ENCODE measurements around the gene ATP6AP1.

The ATP6AP1 gene

DNA sequence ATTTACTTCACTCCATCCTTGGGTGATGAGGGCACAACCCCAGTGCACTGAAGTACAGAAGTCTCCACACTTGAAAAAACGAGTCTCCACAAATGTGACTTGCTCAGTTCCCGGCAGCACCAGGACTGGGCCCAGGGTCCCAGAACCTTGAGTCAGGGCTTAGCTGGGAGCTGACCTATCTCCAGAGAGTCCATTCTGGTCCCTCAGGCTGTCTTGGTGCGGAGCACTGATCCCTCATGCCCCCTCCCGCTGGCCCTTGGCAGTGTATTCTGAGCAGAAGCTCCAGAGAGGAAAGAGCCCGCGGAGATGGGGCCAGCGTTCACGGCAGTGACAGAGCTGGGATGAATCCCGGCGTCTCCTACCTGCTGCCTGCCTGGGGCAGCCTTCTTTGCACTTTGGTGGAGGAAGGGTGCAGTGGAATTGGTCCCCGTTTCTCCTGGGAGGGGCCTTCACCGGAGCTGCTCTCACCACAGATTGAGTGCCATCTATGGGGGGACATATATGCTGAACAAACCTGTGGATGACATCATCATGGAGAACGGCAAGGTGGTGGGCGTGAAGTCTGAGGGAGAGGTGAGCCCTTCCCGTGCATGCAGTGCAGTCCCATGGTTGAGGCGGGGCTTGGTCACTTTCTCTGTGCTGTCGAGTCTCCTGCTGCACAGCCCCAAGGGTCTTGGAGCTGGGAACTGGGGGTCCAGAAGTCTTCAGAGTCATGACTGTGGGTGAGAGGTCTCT, 12.3 kb downstream of the ATP6AP1 start:
- peaks cover 5% of the 10 kb centered on the region for H3K79me1 ChIP-seq (ENCODE audit: low read length)
- no peak overlapping the region for H3K18ac ChIP-seq (ENCODE audit: low read length)
- DNase-seq = no peak
- H4K5ac ChIP-seq (ENCODE audit: low read length) = no peak overlapping the region
- no peak overlapping the region for H4K8ac ChIP-seq (ENCODE audit: low read depth, low read length)
- no peak overlapping the region for H3K23ac ChIP-seq (ENCODE audit: low read length)
- H3K27ac ChIP-seq (ENCODE audit: low read depth, low read length) = no peak overlapping the region
- H2BK15ac ChIP-seq (replicated peaks; ENCODE audit: low read depth) = no peak overlapping the region
- no peak overlapping the region for H2BK120ac ChIP-seq (ENCODE audit: low read depth, low read length)
- H3K4me1 ChIP-seq (ENCODE audit: control insufficient read depth, low read depth, low read length) = no peaks in the 10 kb centered on the region
- H3K9ac ChIP-seq (ENCODE audit: low read length) = no peak overlapping the region
- H3K4ac ChIP-seq (ENCODE audit: low read depth, low read length) = no peak overlapping the region
- peaks cover 17% of the 10 kb centered on the region for H3K79me2 ChIP-seq (ENCODE audit: control insufficient read depth, insufficient read depth, low read length)
- H3K27me3 ChIP-seq (ENCODE audit: insufficient read depth, low read length, poor library complexity) = no peaks in the 10 kb centered on the region
- H3K4me2 ChIP-seq (ENCODE audit: low read length) = no peak overlapping the region
- H3K56ac ChIP-seq (ENCODE audit: low read length) = no peak overlapping the region
- no CpG with 5 or more reads among the region's 17 CpGs for WGBS (ENCODE audit: extremely low coverage, insufficient coverage, low lambda C conversion rate)
- no peak overlapping the region for H2AK5ac ChIP-seq (ENCODE audit: low read length)
- H3K36me3 ChIP-seq (ENCODE audit: control insufficient read depth, insufficient read depth, low read length) = peaks cover 2% of the 10 kb centered on the region
- no peak overlapping the region for H2BK5ac ChIP-seq (ENCODE audit: low read length)
- H3K4me3 ChIP-seq (ENCODE audit: low read length) = no peak overlapping the region

DNA sequence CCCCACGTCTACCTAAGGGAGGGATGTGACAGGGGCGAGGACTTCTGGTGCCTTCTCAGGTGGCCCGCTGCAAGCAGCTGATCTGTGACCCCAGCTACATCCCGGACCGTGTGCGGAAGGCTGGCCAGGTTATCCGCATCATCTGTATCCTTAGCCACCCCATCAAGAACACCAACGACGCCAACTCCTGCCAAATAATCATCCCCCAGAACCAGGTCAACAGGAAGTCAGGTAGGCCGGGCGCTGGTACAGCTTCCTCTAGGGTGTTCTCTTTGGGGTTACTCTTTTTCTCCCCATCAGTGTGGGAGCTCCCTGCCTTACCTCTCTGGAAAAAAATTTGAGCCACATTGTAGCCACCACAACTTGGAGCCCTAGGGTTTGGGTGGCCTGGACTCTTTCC, 13.1 kb downstream of the ATP6AP1 start:
- Histone ChIP-seq H3K79me1 (ENCODE audit: low read length) (peaks cover 5% of the 10 kb centered on the region), H3K4me3 (ENCODE audit: low read length) (no peak overlapping the region), H3K4me2 (ENCODE audit: low read length) (no peak overlapping the region), H3K79me2 (ENCODE audit: control insufficient read depth, insufficient read depth, low read length) (peaks cover 17% of the 10 kb centered on the region), H2AK5ac (ENCODE audit: low read length) (no peak overlapping the region), H2BK15ac (replicated peaks; ENCODE audit: low read depth) (no peak overlapping the region), H3K27me3 (ENCODE audit: insufficient read depth, low read length, poor library complexity) (no peaks in the 10 kb centered on the region), H3K18ac (ENCODE audit: low read length) (no peak overlapping the region), H3K27ac (ENCODE audit: low read depth, low read length) (no peak overlapping the region), H3K4ac (ENCODE audit: low read depth, low read length) (no peak overlapping the region), H3K23ac (ENCODE audit: low read length) (no peak overlapping the region), H4K5ac (ENCODE audit: low read length) (no peak overlapping the region), H3K56ac (ENCODE audit: low read length) (no peak overlapping the region), H3K9ac (ENCODE audit: low read length) (no peak overlapping the region), H3K36me3 (ENCODE audit: control insufficient read depth, insufficient read depth, low read length) (peaks cover 2% of the 10 kb centered on the region), H3K4me1 (ENCODE audit: control insufficient read depth, low read depth, low read length) (no peaks in the 10 kb centered on the region), H2BK5ac (ENCODE audit: low read length) (no peak overlapping the region), H4K8ac (ENCODE audit: low read depth, low read length) (no peak overlapping the region), H2BK120ac (ENCODE audit: low read depth, low read length) (no peak overlapping the region)
- no CpG with 5 or more reads among the region's 11 CpGs for WGBS (ENCODE audit: extremely low coverage, insufficient coverage, low lambda C conversion rate)
- DNase-seq = no peak

DNA sequence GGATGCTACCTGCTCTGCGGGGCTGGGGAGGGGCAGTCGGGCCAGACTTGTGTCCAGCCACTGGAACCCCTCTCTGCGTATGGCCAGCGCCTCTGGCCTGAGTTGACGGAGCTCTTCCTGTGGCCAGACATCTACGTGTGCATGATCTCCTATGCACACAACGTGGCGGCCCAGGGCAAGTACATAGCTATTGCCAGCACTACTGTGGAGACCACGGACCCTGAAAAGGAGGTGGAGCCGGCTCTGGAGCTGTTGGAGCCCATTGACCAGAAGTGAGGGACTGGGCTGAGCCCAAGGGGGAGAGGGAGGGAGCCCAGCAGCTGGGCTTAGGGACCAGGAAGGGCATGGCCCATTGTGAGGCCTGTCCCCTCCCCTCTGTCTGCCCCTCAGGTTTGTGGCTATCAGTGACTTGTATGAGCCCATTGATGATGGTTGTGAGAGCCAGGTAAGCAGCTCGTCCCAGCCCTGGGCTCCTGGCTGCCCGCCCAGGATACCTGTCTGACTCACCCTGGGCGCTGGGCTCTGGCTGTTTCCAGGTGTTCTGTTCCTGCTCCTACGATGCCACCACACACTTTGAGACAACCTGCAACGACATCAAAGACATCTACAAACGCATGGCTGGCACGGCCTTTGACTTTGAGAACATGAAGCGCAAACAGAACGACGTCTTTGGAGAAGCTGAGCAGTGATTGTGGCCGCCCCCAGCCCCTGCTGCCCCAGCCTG, 13.7 kb downstream of the ATP6AP1 start:
- Histone ChIP-seq H3K79me1 (ENCODE audit: low read length) (peaks cover 5% of the 10 kb centered on the region), H3K79me2 (ENCODE audit: control insufficient read depth, insufficient read depth, low read length) (peaks cover 17% of the 10 kb centered on the region), H3K23ac (ENCODE audit: low read length) (no peak overlapping the region), H3K56ac (ENCODE audit: low read length) (no peak overlapping the region), H2BK5ac (ENCODE audit: low read length) (no peak overlapping the region), H3K27me3 (ENCODE audit: insufficient read depth, low read length, poor library complexity) (no peaks in the 10 kb centered on the region), H3K4me3 (ENCODE audit: low read length) (no peak overlapping the region), H4K8ac (ENCODE audit: low read depth, low read length) (no peak overlapping the region), H2BK15ac (replicated peaks; ENCODE audit: low read depth) (no peak overlapping the region), H3K4me1 (ENCODE audit: control insufficient read depth, low read depth, low read length) (no peaks in the 10 kb centered on the region), H3K27ac (ENCODE audit: low read depth, low read length) (no peak overlapping the region), H3K18ac (ENCODE audit: low read length) (no peak overlapping the region), H4K5ac (ENCODE audit: low read length) (no peak overlapping the region), H3K9ac (ENCODE audit: low read length) (no peak overlapping the region), H3K36me3 (ENCODE audit: control insufficient read depth, insufficient read depth, low read length) (peaks cover 2% of the 10 kb centered on the region), H3K4ac (ENCODE audit: low read depth, low read length) (no peak overlapping the region), H2AK5ac (ENCODE audit: low read length) (no peak overlapping the region), H3K4me2 (ENCODE audit: low read length) (no peak overlapping the region), H2BK120ac (ENCODE audit: low read depth, low read length) (no peak overlapping the region)
- no CpG with 5 or more reads among the region's 21 CpGs for WGBS (ENCODE audit: extremely low coverage, insufficient coverage, low lambda C conversion rate)
- no peak for DNase-seq

DNA sequence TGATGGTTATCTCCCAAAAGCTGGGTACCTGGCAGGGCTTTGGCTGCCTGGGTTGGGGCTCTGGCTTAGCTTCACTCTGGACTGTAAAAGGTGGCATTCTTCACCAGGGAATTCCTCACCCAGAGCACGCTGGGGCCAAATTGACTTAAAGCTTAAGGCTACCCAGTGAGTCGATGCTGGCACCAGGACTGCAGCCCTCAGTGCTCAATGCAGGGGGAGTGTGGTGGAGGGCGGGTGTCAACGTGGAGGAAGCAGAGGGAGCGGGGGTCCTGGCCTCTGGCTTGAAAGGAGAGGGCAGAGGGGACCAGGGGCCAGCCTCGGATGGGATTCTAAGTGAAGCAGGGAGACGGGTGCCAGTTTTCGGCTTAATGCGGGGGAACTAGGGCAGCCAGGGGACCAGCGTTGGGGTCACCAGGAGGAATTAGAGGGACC, 15.0 kb downstream of the ATP6AP1 start:
- H3K4ac ChIP-seq (ENCODE audit: low read depth, low read length) = no peak overlapping the region
- WGBS (ENCODE audit: extremely low coverage, insufficient coverage, low lambda C conversion rate) = no CpG with 5 or more reads among the region's 10 CpGs
- H4K5ac ChIP-seq (ENCODE audit: low read length) = no peak overlapping the region
- peaks cover 2% of the 10 kb centered on the region for H3K36me3 ChIP-seq (ENCODE audit: control insufficient read depth, insufficient read depth, low read length)
- H2BK15ac ChIP-seq (replicated peaks; ENCODE audit: low read depth) = no peak overlapping the region
- no peak overlapping the region for H4K8ac ChIP-seq (ENCODE audit: low read depth, low read length)
- no peaks in the 10 kb centered on the region for H3K27me3 ChIP-seq (ENCODE audit: insufficient read depth, low read length, poor library complexity)
- H2BK5ac ChIP-seq (ENCODE audit: low read length) = no peak overlapping the region
- peaks cover 7% of the 10 kb centered on the region for H3K79me2 ChIP-seq (ENCODE audit: control insufficient read depth, insufficient read depth, low read length)
- no peaks in the 10 kb centered on the region for H3K4me1 ChIP-seq (ENCODE audit: control insufficient read depth, low read depth, low read length)
- H3K79me1 ChIP-seq (ENCODE audit: low read length) = peaks cover 2% of the 10 kb centered on the region
- H3K23ac ChIP-seq (ENCODE audit: low read length) = no peak overlapping the region
- H2BK120ac ChIP-seq (ENCODE audit: low read depth, low read length) = no peak overlapping the region
- H3K4me2 ChIP-seq (ENCODE audit: low read length) = peak overlapping the region; percentile 22
- no peak overlapping the region for H3K27ac ChIP-seq (ENCODE audit: low read depth, low read length)
- H3K4me3 ChIP-seq (ENCODE audit: low read length) = no peak overlapping the region
- peak overlapping the region; percentile 79 for H3K56ac ChIP-seq (ENCODE audit: low read length)
- H3K9ac ChIP-seq (ENCODE audit: low read length) = peak overlapping the region; percentile 59
- peak; percentile 35 for DNase-seq
- no peak overlapping the region for H3K18ac ChIP-seq (ENCODE audit: low read length)
- H2AK5ac ChIP-seq (ENCODE audit: low read length) = no peak overlapping the region

DNA sequence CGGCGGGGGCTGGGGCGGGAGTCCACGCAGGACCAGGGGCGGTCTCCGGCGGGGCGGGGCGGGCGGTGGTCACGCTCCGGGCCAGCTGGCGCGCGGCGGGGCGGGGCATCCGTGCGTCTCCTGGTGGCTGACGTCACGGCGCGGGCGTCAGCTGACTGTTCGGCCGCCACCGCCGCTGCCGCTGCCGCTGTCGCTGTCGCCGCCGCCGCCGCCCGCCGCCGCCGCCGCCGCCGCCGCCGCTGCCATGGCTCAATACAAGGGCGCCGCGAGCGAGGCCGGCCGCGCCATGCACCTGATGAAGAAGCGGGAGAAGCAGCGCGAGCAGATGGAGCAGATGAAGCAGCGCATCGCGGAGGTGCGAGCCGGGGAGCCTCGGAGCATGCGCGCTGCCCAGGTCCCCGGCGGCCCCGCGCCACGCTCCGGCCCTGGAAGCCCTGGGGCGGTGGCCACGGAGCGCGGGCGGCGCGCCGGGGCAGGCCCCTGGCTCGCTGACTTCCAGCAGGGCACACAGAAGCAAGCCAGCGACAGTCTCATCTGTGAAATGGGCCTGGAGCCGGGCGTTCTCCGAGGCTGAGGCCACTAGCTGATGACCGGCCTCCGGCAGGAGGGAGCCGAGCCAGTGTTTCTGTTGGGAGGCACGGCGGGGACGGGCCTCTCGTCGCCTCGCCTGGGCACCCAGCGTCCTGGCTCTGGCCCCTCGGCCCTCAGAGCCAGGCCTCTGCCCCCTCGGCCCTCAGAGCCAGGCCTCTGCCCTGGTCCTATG, 15.7 kb downstream of the ATP6AP1 start, which contains the start of gene FAM50A:
Gene FAM50A (plus strand): TSS at position 150 of the 763 bp plus-strand sequence. CDS start 95 bp downstream, at position 245.
- Histone ChIP-seq H3K56ac (ENCODE audit: low read length) (peak within 1 kb of the TSS; percentile 82), H2BK15ac (replicated peaks; ENCODE audit: low read depth) (no peak within 1 kb of the TSS), H3K27me3 (ENCODE audit: insufficient read depth, low read length, poor library complexity) (no peaks in the 10 kb centered on the region), H2BK120ac (ENCODE audit: low read depth, low read length) (no peak within 1 kb of the TSS), H3K18ac (ENCODE audit: low read length) (no peak within 1 kb of the TSS), H2BK5ac (ENCODE audit: low read length) (no peak within 1 kb of the TSS), H4K5ac (ENCODE audit: low read length) (no peak within 1 kb of the TSS), H3K4ac (ENCODE audit: low read depth, low read length) (peak within 1 kb of the TSS; percentile 64), H3K23ac (ENCODE audit: low read length) (no peak within 1 kb of the TSS), H3K4me1 (ENCODE audit: control insufficient read depth, low read depth, low read length) (no peaks in the 10 kb centered on the region), H3K9ac (ENCODE audit: low read length) (peak within 1 kb of the TSS; percentile 71), H3K36me3 (ENCODE audit: control insufficient read depth, insufficient read depth, low read length) (peaks cover 2% of the 10 kb centered on the region), H3K4me2 (ENCODE audit: low read length) (peak within 1 kb of the TSS; percentile 22), H2AK5ac (ENCODE audit: low read length) (no peak within 1 kb of the TSS), H4K8ac (ENCODE audit: low read depth, low read length) (no peak within 1 kb of the TSS), H3K27ac (ENCODE audit: low read depth, low read length) (peak within 1 kb of the TSS; percentile 64), H3K79me1 (ENCODE audit: low read length) (no peaks in the 10 kb centered on the region), H3K4me3 (ENCODE audit: low read length) (peak within 1 kb of the TSS; percentile 32), H3K79me2 (ENCODE audit: control insufficient read depth, insufficient read depth, low read length) (no peaks in the 10 kb centered on the region)
- no CpG with 5 or more reads among the region's 94 CpGs for WGBS (ENCODE audit: extremely low coverage, insufficient coverage, low lambda C conversion rate)
- DNase-seq = peak; percentile 51

Measured in mesendoderm (in vitro differentiated cells).